Gastrocnemius medialis (tissue), 4 donors: ENCODE measurements around the gene ZKSCAN3.

Source experiments
- POLR2A ChIP-seq, 2 donors: fragments of 450-650 bp; IDR thresholded peaks; one replicate each; pipeline ENCODE4 v1.6.1; 2017; ENCODE audit warnings: antibody characterized with exemption in 2 of 2, mild to moderate bottlenecking in 2 of 2, moderate library complexity in 2 of 2
- TF ChIP-seq, protein P1 (sequence below), 5 experiments: fragments of 450-650 bp in 3 of 5; fragments of 200-600 bp in 2 of 5; sonication (generic) in 2 of 5; IDR thresholded peaks in 4 of 5; conservative IDR thresholded peaks in 1 of 5; 1 replicate in 4 of 5; 2 replicates in 1 of 5; pipeline ENCODE4 v1.5.1; 2016 to 2019; ENCODE audit warnings: antibody characterized with exemption in 5 of 5, mild to moderate bottlenecking in 3 of 5, moderate library complexity in 3 of 5

DNA sequence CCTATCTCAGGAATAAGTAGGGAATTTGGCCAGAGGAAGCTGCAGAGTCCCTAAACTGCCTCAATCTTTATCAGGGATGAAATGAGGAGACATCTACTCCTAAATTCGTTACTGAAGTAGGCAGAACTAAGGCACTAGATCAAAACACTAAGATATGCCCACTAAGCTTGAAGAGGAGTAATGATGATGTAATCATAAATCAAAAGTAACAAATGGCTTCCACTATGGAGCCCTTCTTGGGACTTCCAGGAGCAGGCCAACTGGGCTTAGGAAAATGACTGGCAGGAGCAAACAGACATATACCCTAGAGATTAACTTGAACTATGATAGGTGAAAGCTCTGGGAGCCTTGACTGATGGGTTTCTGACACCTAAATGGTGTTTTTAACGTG, 34.4 kb downstream of the ZKSCAN3 start:
- TF ChIP-seq, protein P1, sequence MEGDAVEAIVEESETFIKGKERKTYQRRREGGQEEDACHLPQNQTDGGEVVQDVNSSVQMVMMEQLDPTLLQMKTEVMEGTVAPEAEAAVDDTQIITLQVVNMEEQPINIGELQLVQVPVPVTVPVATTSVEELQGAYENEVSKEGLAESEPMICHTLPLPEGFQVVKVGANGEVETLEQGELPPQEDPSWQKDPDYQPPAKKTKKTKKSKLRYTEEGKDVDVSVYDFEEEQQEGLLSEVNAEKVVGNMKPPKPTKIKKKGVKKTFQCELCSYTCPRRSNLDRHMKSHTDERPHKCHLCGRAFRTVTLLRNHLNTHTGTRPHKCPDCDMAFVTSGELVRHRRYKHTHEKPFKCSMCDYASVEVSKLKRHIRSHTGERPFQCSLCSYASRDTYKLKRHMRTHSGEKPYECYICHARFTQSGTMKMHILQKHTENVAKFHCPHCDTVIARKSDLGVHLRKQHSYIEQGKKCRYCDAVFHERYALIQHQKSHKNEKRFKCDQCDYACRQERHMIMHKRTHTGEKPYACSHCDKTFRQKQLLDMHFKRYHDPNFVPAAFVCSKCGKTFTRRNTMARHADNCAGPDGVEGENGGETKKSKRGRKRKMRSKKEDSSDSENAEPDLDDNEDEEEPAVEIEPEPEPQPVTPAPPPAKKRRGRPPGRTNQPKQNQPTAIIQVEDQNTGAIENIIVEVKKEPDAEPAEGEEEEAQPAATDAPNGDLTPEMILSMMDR (IDR thresholded peaks at IDR 0.05 in 4 of 5, conservative IDR thresholded peaks at IDR 0.05 in 1 of 5): no peak
- no peak for TF ChIP-seq POLR2A (IDR thresholded peaks at IDR 0.05)
